Nephron progenitor cell (in vitro differentiated cells): ENCODE data around the gene RBM47.
A peak's percentile ranks its signal among the peaks of the same experiment; 100 is the strongest.

Experiments
- DNase-seq: peaks from one replicate; pipeline ENCODE4 v3.0.0; 2021
- H3K27ac Mint-ChIP-seq: 2 replicates; pipeline ENCODE4 v1.8.0; 2021; ENCODE audit warnings: mild to moderate bottlenecking, moderate library complexity, mixed read lengths
- H3K27me3 Mint-ChIP-seq: 2 replicates; pipeline ENCODE4 v1.8.0; 2021; ENCODE audit warnings: mild to moderate bottlenecking, low read depth, mixed read lengths; ENCODE audit not compliant: poor library complexity
- H3K36me3 Mint-ChIP-seq: 2 replicates; pipeline ENCODE4 v1.8.0; 2021; ENCODE audit warnings: low read depth, mixed read lengths
- H3K4me1 Mint-ChIP-seq: 2 replicates; pipeline ENCODE4 v1.8.0; 2021; ENCODE audit warnings: mixed read lengths
- H3K4me3 Mint-ChIP-seq: 2 replicates; pipeline ENCODE4 v1.8.0; 2021; ENCODE audit warnings: mild to moderate bottlenecking, moderate library complexity, mixed read lengths
- H3K9me3 Mint-ChIP-seq: 2 replicates; pipeline ENCODE4 v1.8.0; 2021; ENCODE audit warnings: mild to moderate bottlenecking, moderate library complexity, mixed read lengths
- CTCF ChIP-seq: fragments of 200-600 bp; sonication (generic); IDR thresholded peaks from 2 replicates; pipeline ENCODE4 v1.5.0; 2021; ENCODE audit warnings: antibody characterized with exemption

Gene RBM47

GRCh38 chr4:40665842-40666241 lies 36.2 kb upstream of the RBM47 start:
- H3K4me1 Mint-ChIP-seq: peaks cover 15% of the 10 kb centered on the region
- H3K27me3 Mint-ChIP-seq: peaks cover 15% of the 10 kb centered on the region
- no peaks in the 10 kb centered on the region for H3K36me3 Mint-ChIP-seq
- no peak for TF ChIP-seq CTCF
- H3K9me3 Mint-ChIP-seq: no peaks in the 10 kb centered on the region
- DNase-seq: no peak
- H3K4me3 Mint-ChIP-seq: no peak overlapping the region
- no peak overlapping the region for H3K27ac Mint-ChIP-seq

GRCh38 chr4:40662962-40663604 lies 33.4 kb upstream of the RBM47 start:
- TF ChIP-seq CTCF: no peak
- Mint-ChIP-seq H3K4me1 (peaks cover 10% of the 10 kb centered on the region), H3K27ac (peak overlapping the region; percentile 25), H3K27me3 (peaks cover 8% of the 10 kb centered on the region), H3K36me3 (no peaks in the 10 kb centered on the region), H3K4me3 (no peak overlapping the region), H3K9me3 (no peaks in the 10 kb centered on the region)
- no peak for DNase-seq

GRCh38 chr4:40661803-40662202 lies 32.1 kb upstream of the RBM47 start:
- Mint-ChIP-seq H3K27ac (no peak overlapping the region), H3K4me1 (peaks cover 10% of the 10 kb centered on the region), H3K36me3 (no peaks in the 10 kb centered on the region), H3K27me3 (peaks cover 8% of the 10 kb centered on the region), H3K9me3 (no peaks in the 10 kb centered on the region), H3K4me3 (no peak overlapping the region)
- TF ChIP-seq CTCF: no peak
- no peak for DNase-seq

GRCh38 chr4:40656201-40656863 lies 26.7 kb upstream of the RBM47 start:
- Mint-ChIP-seq H3K4me3 (no peak overlapping the region), H3K27me3 (peaks cover 8% of the 10 kb centered on the region), H3K36me3 (no peaks in the 10 kb centered on the region), H3K4me1 (peaks cover 9% of the 10 kb centered on the region), H3K27ac (no peak overlapping the region), H3K9me3 (no peaks in the 10 kb centered on the region)
- DNase-seq: no peak
- TF ChIP-seq CTCF: no peak

GRCh38 chr4:40651280-40651679 lies 21.6 kb upstream of the RBM47 start:
- peaks cover 5% of the 10 kb centered on the region for H3K27me3 Mint-ChIP-seq

More at GRCh38 chr4:40651280-40651679, 21.6 kb upstream of the RBM47 start:
- Mint-ChIP-seq H3K4me3 (no peak overlapping the region), H3K36me3 (no peaks in the 10 kb centered on the region), H3K4me1 (peaks cover 11% of the 10 kb centered on the region), H3K9me3 (no peaks in the 10 kb centered on the region), H3K27ac (peak overlapping the region; percentile 58)
- no peak for TF ChIP-seq CTCF
- DNase-seq: no peak
